Embryonic facial prominence (tissue), 1 donor: ENCODE data around the gene FOXN4.
A peak's percentile ranks its signal among the peaks of the same experiment; 100 is the strongest.

Experiments
- DNase-seq: peaks from one replicate; pipeline ENCODE4 v3.0.0-alpha.2; 2016; ENCODE audit errors: extremely low spot score

Gene FOXN4

GRCh38 chr12:109307051-109307450 lies 2.0 kb downstream of the FOXN4 start:
- no peak for DNase-seq

GRCh38 chr12:109305547-109305946 lies 3.5 kb downstream of the FOXN4 start:
- DNase-seq = no peak

GRCh38 chr12:109304485-109304884 lies 4.6 kb downstream of the FOXN4 start:
- no peak for DNase-seq

- no peak for DNase-seq
These were observed 6.3 kb downstream of the FOXN4 start for GRCh38 chr12:109302770-109303169.

GRCh38 chr12:109302358-109302757 lies 6.7 kb downstream of the FOXN4 start:
- no peak for DNase-seq

GRCh38 chr12:109301643-109302168 lies 7.4 kb downstream of the FOXN4 start:
- no peak for DNase-seq

- no peak for DNase-seq
These were observed 9.2 kb downstream of the FOXN4 start for GRCh38 chr12:109299849-109300248.

GRCh38 chr12:109296431-109296830 lies 12.7 kb downstream of the FOXN4 start:
- DNase-seq = no peak

- DNase-seq = no peak
These were observed 13.2 kb downstream of the FOXN4 start for GRCh38 chr12:109295764-109296425.

- DNase-seq = no peak
These were observed 14.7 kb downstream of the FOXN4 start for GRCh38 chr12:109294286-109294796.

GRCh38 chr12:109293106-109293505 lies 16.0 kb downstream of the FOXN4 start:
- no peak for DNase-seq

- no peak for DNase-seq
These were observed 16.8 kb downstream of the FOXN4 start for GRCh38 chr12:109292342-109292711.

- peak; percentile 70 for DNase-seq
These were observed 17.4 kb downstream of the FOXN4 start for GRCh38 chr12:109291521-109292341.

- DNase-seq = no peak
These were observed 18.0 kb downstream of the FOXN4 start for GRCh38 chr12:109291117-109291516.

GRCh38 chr12:109290061-109290460 lies 19.0 kb downstream of the FOXN4 start:
- DNase-seq = no peak

- DNase-seq = no peak
These were observed 19.5 kb downstream of the FOXN4 start for GRCh38 chr12:109289551-109289950.

- no peak for DNase-seq
These were observed 20.1 kb downstream of the FOXN4 start for GRCh38 chr12:109289004-109289403.

- DNase-seq = no peak
These were observed 20.5 kb downstream of the FOXN4 start for GRCh38 chr12:109288571-109288970.

GRCh38 chr12:109287811-109288469 lies 21.1 kb downstream of the FOXN4 start:
- no peak for DNase-seq

- no peak for DNase-seq
These were observed 21.9 kb downstream of the FOXN4 start for GRCh38 chr12:109287181-109287580.

GRCh38 chr12:109286652-109287051 lies 22.4 kb downstream of the FOXN4 start:
- no peak for DNase-seq

GRCh38 chr12:109286252-109286651 lies 22.8 kb downstream of the FOXN4 start:
- no peak for DNase-seq
